GM12865 (cell line): ENCODE data around the gene HOXC6.
A peak's percentile ranks its signal among the peaks of the same experiment; 100 is the strongest.

Experiments
- DNase-seq: peaks from one replicate; pipeline ENCODE4 v3.0.0; 2010; ENCODE audit warnings: low read depth
- H3K4me3 ChIP-seq: 2 replicates; pipeline ENCODE4 v1.5.1; 2011; ENCODE audit warnings: mild to moderate bottlenecking, low read depth, low read length, control low read depth
- CTCF ChIP-seq: IDR thresholded peaks from 2 replicates; pipeline ENCODE4 v1.5.1; 2011; ENCODE audit warnings: low read length, control low read depth, low read depth, inconsistent platforms; ENCODE audit not compliant: insufficient read depth; ENCODE audit errors: missing control alignments

HOXC6 gene

GRCh38 chr12:53992377-53992889 is 35.8 kb upstream of the HOXC6 start:
- no peak for DNase-seq
- no peak for TF ChIP-seq CTCF

GRCh38 chr12:53993162-53994008 is 34.9 kb upstream of the HOXC6 start:
- no peak for DNase-seq
- no peak for TF ChIP-seq CTCF

More at GRCh38 chr12:53992377-53992889, 35.8 kb upstream of the HOXC6 start:
- no peak overlapping the region for H3K4me3 ChIP-seq

GRCh38 chr12:53994009-53994263 is 34.3 kb upstream of the HOXC6 start:
- no peak for TF ChIP-seq CTCF
- no peak overlapping the region for H3K4me3 ChIP-seq
- DNase-seq, result no peak

More at GRCh38 chr12:53993162-53994008, 34.9 kb upstream of the HOXC6 start:
- no peak overlapping the region for H3K4me3 ChIP-seq

- DNase-seq, result no peak
- no peak overlapping the region for H3K4me3 ChIP-seq
- no peak for TF ChIP-seq CTCF
These were observed 33.8 kb upstream of the HOXC6 start for GRCh38 chr12:53994264-53995001.

GRCh38 chr12:53995002-53995377 is 33.2 kb upstream of the HOXC6 start:
- TF ChIP-seq CTCF, result no peak
- no peak for DNase-seq
- no peak overlapping the region for H3K4me3 ChIP-seq

- H3K4me3 ChIP-seq, result peak overlapping the region; percentile 54
- no peak for DNase-seq
- TF ChIP-seq CTCF, result no peak
These were observed 32.6 kb upstream of the HOXC6 start for GRCh38 chr12:53995378-53996239.
